Spleen (tissue), 7 donors: ENCODE results near the gene SCNN1A.

Experiments
- POLR2A ChIP-seq, 3 donors: fragments of 450-650 bp; IDR thresholded peaks; one replicate each; pipeline ENCODE4 v1.5.1; 2017; ENCODE audit warnings: antibody characterized with exemption in 3 of 3, mild to moderate bottlenecking in 1 of 3
- TF ChIP-seq, protein P1 (sequence below), 11 experiments: fragments of 200-600 bp in 7 of 11; fragments of 450-650 bp in 4 of 11; sonication (generic) in 4 of 11; IDR thresholded peaks in 8 of 11; conservative IDR thresholded peaks in 3 of 11; 1 replicate in 7 of 11; 2 replicates in 4 of 11; pipeline versions ENCODE4 v1.4.0 to v1.8.0; 2016 to 2021; ENCODE audit warnings: antibody characterized with exemption in 11 of 11, inconsistent platforms in 4 of 11, mild to moderate bottlenecking in 1 of 11
- donor health status: DM: no; HTN: no; CAD: no; lungs with moderate emphysema.
- donor health status: DM: no; HTN: no; CAD: no.
- donor health status: DM: no; HTN: no; CAD: no.

GRCh38 chr12:6306599-6307220 is 68.7 kb downstream of the SCNN1A start:
- TF ChIP-seq, protein P1, sequence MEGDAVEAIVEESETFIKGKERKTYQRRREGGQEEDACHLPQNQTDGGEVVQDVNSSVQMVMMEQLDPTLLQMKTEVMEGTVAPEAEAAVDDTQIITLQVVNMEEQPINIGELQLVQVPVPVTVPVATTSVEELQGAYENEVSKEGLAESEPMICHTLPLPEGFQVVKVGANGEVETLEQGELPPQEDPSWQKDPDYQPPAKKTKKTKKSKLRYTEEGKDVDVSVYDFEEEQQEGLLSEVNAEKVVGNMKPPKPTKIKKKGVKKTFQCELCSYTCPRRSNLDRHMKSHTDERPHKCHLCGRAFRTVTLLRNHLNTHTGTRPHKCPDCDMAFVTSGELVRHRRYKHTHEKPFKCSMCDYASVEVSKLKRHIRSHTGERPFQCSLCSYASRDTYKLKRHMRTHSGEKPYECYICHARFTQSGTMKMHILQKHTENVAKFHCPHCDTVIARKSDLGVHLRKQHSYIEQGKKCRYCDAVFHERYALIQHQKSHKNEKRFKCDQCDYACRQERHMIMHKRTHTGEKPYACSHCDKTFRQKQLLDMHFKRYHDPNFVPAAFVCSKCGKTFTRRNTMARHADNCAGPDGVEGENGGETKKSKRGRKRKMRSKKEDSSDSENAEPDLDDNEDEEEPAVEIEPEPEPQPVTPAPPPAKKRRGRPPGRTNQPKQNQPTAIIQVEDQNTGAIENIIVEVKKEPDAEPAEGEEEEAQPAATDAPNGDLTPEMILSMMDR (IDR thresholded peaks at IDR 0.05 in 8 of 11, conservative IDR thresholded peaks at IDR 0.05 in 3 of 11), result no peak
- TF ChIP-seq POLR2A (IDR thresholded peaks at IDR 0.05), result no peak
